GM12891 (cell line): ENCODE results near the gene CCDC170.

ENCODE experiments used
- DNase-seq: peaks from one replicate; pipeline ENCODE4 v3.0.0; 2011; ENCODE audit warnings: low spot score; ENCODE audit not compliant: insufficient read length
- FAIRE-seq: peaks from 2 replicates; lab custom pipeline; 2011; peaks lifted over from hg19 to GRCh38; lab: Jason Lieb, UNC
- PAX5 ChIP-seq: IDR thresholded peaks from 2 replicates; pipeline ENCODE4 v1.6.1; 2011; ENCODE audit warnings: low read length, moderate library complexity, mild to moderate bottlenecking; ENCODE audit not compliant: insufficient read depth, severe bottlenecking
- POLR2A ChIP-seq: IDR thresholded peaks from 2 replicates; pipeline ENCODE4 v1.6.1; 2011; ENCODE audit warnings: low read depth, low read length, control low read depth
- POLR2AphosphoS5 ChIP-seq: IDR thresholded peaks from 2 replicates; pipeline ENCODE4 v1.6.1; 2011; ENCODE audit warnings: low read depth, low read length, control low read depth
- POU2F2 ChIP-seq: IDR thresholded peaks from 2 replicates; pipeline ENCODE4 v1.6.1; 2011; ENCODE audit warnings: low read depth, mild to moderate bottlenecking, control low read depth, low read length, moderate library complexity
- SPI1 ChIP-seq: IDR thresholded peaks from 2 replicates; pipeline ENCODE4 v1.6.1; 2011; ENCODE audit warnings: low read depth, low read length, control low read depth
- TAF1 ChIP-seq: IDR thresholded peaks from 2 replicates; pipeline ENCODE4 v1.6.1; 2011; ENCODE audit warnings: low read depth, low read length, control low read depth

Gene CCDC170

DNA sequence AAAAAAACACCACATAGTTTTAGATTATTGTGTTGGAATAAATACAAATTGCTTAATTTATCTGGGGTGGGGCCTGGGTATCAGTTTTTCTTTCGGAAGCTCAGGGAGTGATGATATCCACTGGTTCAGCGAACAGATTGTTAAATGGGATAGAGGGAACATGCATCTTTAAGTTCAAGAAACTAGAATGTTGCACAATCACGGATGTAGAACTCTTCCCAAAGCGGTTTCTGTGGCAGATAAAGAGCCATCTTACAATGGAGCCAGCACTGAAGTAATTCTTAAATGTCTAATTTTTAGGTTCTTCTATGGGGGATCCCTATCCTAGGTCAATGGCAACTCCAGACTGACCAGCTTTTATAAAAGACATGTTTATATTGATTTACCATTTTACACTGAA lies 32.1 kb upstream of the CCDC170 start:
- no peak for TF ChIP-seq POLR2AphosphoS5
- TF ChIP-seq SPI1: no peak
- no peak for TF ChIP-seq TAF1
- TF ChIP-seq POU2F2: no peak
- no peak for TF ChIP-seq POLR2A
- TF ChIP-seq PAX5: no peak
- FAIRE-seq: no peak
- no peak for DNase-seq

- FAIRE-seq: no peak
- DNase-seq: no peak
Observed at GRCh38 chr6:151464702-151465101, 29.1 kb upstream of the CCDC170 start.

DNA sequence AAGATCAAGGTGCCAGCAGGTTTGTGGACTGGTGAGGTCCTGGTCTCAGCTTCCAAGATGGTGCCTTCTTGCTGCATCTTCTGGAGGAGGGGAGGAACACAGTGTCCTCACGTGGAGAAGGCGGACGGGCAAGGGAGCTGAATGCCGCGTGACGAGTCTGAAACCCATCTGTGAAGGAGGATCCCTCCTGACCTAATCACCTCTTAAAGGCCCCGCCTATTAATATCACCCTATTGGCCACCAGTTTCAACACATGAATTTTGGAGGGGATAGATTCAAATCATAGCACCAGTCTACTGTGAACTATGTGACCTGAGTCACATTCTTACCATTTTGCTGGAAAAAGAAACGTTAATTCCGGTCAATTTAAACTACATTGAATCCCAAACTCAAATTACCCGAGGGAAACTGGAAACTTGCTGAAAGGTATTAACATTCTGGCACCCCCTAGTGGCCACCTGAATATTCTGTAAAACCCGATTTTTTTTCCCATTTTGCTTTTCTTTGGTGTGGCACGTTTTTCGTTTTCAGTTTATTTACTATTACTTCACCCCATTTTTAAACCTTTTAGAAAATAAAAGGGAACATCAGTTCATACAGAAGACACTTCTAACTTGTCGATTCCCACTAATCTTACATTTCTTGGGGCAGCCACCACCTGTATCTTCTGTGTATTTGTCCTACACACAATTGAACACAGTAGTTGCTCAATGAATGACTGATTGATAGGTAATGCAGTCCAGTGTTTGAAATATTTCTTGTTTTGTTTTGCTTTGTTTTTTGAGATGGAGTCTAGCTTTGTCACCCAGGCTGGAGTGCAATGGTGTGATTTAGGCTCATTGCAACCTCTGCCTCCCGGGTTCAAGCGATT lies 17.9 kb upstream of the CCDC170 start:
- DNase-seq: no peak
- TF ChIP-seq POLR2A (no peak), SPI1 (no peak), PAX5 (no peak), TAF1 (no peak), POU2F2 (no peak), POLR2AphosphoS5 (no peak)
- FAIRE-seq: no peak

More at GRCh38 chr6:151464702-151465101, 29.1 kb upstream of the CCDC170 start:
- TF ChIP-seq POU2F2: no peak
- no peak for TF ChIP-seq TAF1
- no peak for TF ChIP-seq POLR2AphosphoS5
- TF ChIP-seq POLR2A: no peak
- TF ChIP-seq PAX5: no peak
- no peak for TF ChIP-seq SPI1

- DNase-seq: no peak
- TF ChIP-seq POLR2A: no peak
- TF ChIP-seq PAX5: no peak
- no peak for TF ChIP-seq POLR2AphosphoS5
- no peak for TF ChIP-seq TAF1
- TF ChIP-seq POU2F2: no peak
- TF ChIP-seq SPI1: no peak
- no peak for FAIRE-seq
Observed at GRCh38 chr6:151477726-151478125, 16.1 kb upstream of the CCDC170 start.

GRCh38 chr6:151478670-151479069 lies 15.1 kb upstream of the CCDC170 start:
- TF ChIP-seq SPI1: no peak
- no peak for TF ChIP-seq TAF1
- TF ChIP-seq POLR2A: no peak
- no peak for TF ChIP-seq POLR2AphosphoS5
- TF ChIP-seq PAX5: no peak
- TF ChIP-seq POU2F2: no peak
- no peak for FAIRE-seq
- no peak for DNase-seq

- no peak for DNase-seq
- no peak for FAIRE-seq
Observed at GRCh38 chr6:151481786-151482185, 12.0 kb upstream of the CCDC170 start.

DNA sequence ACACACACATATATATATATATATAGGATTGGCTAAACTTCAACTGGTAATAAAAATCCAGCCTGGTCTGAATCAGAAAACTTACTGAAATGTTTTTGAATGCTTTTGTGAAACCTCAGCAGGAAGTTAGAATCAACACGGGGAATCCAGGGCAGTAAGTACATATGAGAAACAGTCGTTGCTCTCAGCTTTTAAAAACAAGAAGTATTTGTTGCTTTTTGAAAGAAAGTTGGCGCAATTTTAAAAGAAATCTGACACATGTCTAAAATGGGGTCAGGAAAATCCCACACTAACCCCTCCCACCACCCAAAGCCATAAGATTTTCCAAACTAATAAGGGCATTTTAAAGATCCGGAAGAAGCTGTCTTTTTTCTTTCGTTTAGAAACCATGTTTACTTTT lies 11.5 kb upstream of the CCDC170 start:
- TF ChIP-seq SPI1: no peak
- no peak for TF ChIP-seq POLR2A
- TF ChIP-seq POU2F2: no peak
- no peak for TF ChIP-seq PAX5
- TF ChIP-seq POLR2AphosphoS5: no peak
- TF ChIP-seq TAF1: no peak
- peak; percentile 47 for FAIRE-seq
- no peak for DNase-seq

More at GRCh38 chr6:151481786-151482185, 12.0 kb upstream of the CCDC170 start:
- TF ChIP-seq SPI1: no peak
- no peak for TF ChIP-seq POLR2AphosphoS5
- no peak for TF ChIP-seq PAX5
- no peak for TF ChIP-seq POU2F2
- no peak for TF ChIP-seq POLR2A
- TF ChIP-seq TAF1: no peak

DNA sequence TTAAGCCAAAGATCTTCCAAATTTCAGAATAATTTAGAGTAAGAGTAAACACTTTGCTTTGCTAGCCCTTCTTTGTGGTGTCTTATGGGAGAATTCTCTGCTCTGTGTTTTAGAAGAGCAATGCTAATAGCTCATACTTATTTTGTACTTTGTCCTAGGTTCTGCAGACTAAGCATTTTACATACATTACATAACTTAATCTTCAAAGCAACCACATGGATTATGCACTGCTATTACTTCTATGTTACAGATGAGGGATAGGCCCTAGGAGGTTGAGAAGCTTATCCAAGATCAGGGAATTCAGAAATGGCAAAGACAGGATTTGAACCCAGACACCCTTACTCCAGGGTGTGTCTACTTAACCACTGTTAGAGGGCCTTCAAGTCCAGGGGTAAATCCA lies 9.8 kb upstream of the CCDC170 start:
- TF ChIP-seq PAX5 (no peak), POLR2AphosphoS5 (no peak), TAF1 (no peak), POU2F2 (no peak), SPI1 (no peak), POLR2A (no peak)
- DNase-seq (no peak), FAIRE-seq (no peak)

DNA sequence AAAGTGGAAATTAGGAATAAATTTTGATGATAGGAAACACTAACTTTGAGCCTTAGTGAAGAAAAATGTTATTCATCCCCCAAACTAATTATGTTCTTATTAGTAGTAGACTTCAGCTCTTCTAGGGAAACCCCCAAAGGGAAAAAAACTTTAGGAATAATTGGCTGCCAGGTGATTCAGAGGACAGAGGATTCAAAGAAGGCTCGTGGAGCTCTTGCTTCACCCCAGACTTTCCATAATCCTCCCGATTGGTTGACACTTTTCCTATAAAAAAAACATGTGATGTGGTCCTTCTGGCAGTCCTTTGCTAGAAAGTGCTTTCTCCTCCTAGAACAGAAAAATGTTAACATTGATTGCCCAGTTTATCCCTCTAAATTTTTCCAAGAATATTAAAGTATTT lies 5.6 kb upstream of the CCDC170 start:
- FAIRE-seq (no peak), DNase-seq (no peak)
- TF ChIP-seq POLR2A: no peak
- no peak for TF ChIP-seq SPI1
- no peak for TF ChIP-seq TAF1
- no peak for TF ChIP-seq POLR2AphosphoS5
- TF ChIP-seq PAX5: no peak
- no peak for TF ChIP-seq POU2F2

DNA sequence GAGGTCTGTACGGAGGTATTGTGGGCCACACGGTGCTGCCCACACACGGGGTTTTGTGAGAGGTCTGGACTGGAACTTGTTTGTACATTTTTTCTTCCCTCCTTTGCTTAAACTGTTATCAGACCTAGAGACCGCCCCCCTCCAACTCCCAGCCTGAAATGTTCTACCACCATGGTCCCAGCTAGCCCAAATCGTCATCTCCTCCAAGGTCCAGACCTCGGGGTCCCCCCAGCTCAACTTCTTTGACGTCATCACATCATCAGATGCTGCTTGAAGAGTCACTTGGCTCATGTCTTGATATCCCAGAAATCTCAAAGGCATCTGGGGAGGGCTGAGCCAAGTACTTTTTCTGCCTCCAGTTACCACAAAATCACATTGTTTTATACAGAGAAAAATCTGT lies 2.8 kb upstream of the CCDC170 start:
- no peak for TF ChIP-seq POU2F2
- DNase-seq (no peak), FAIRE-seq (no peak)

DNA sequence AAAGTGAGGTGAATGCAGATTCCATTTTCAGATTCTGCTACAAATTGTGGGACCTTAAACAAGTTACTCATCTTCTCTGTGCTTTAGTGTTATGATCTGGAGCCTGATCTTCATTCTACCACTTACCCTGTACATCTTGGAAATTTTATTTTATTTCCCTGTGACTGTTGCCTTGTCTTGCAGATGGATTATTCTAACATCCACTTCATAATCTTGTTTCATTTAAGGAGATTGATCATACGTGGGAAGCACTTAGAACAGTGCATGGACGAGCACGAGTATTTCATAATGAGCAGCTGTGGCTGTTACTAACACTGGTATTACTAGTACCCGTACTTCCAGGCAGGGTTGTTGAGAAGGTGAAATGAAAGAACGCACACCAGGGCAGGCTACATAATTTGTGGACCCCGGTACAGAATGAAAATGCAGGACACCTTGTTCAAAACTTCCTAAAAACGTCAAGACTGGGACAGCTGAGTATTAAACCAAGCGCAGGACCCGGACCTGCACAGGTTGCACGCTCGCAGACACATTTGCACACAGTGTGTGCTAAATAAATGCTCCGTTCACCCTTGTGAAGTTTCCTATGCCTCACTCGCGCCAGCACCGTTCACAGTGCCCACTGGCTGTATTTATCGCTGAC lies 535 bp upstream of the CCDC170 start:
- DNase-seq: no peak
- FAIRE-seq: no peak
- TF ChIP-seq POU2F2 (no peak), POLR2A (no peak), TAF1 (no peak), SPI1 (no peak), POLR2AphosphoS5 (no peak), PAX5 (no peak)
